Mesenchymal stem cell (in vitro differentiated cells and primary cell): ENCODE measurements around the gene METTL9.
"Not testable (repeated sequence)": the region's sequence is repeated elsewhere in the genome, so short reads cannot be mapped to it uniquely, and the experiment has no call there.

Experiments
- DNase-seq: peaks from one replicate; pipeline ENCODE4 v3.0.0-alpha.2; 2013
- H2AFZ ChIP-seq: one replicate; pipeline ENCODE4 v1.6.1; 2013; ENCODE audit warnings: low read depth, mild to moderate bottlenecking, control low read depth, inconsistent platforms, low read length, moderate library complexity
- H2AK5ac ChIP-seq: 2 replicates; pipeline ENCODE4 v1.6.1; 2013; ENCODE audit warnings: low read length, moderate library complexity, mild to moderate bottlenecking, inconsistent platforms; ENCODE audit not compliant: severe bottlenecking
- H2BK120ac ChIP-seq: one replicate; pipeline ENCODE4 v1.6.1; 2013; ENCODE audit warnings: low read depth, mild to moderate bottlenecking, inconsistent platforms, low read length, moderate library complexity
- H2BK12ac ChIP-seq, 2 experiments: one replicate each; pipeline ENCODE4 v1.6.1; 2013; ENCODE audit warnings: inconsistent platforms in 2 of 2, low read length in 2 of 2, mild to moderate bottlenecking in 2 of 2, moderate library complexity in 2 of 2, control low read depth in 1 of 2
- H2BK15ac ChIP-seq: one replicate; pipeline ENCODE4 v1.6.1; 2013; ENCODE audit warnings: mild to moderate bottlenecking, low read depth, inconsistent platforms; ENCODE audit not compliant: poor library complexity, severe bottlenecking
- H2BK5ac ChIP-seq: 2 replicates; pipeline ENCODE4 v1.6.1; 2013; ENCODE audit warnings: low read depth, mild to moderate bottlenecking, low read length, control low read depth, inconsistent platforms; ENCODE audit not compliant: poor library complexity, severe bottlenecking
- H3K14ac ChIP-seq, 2 experiments: one replicate each; pipeline ENCODE4 v1.6.1; 2013; ENCODE audit warnings: inconsistent platforms in 2 of 2, low read length in 2 of 2, control low read depth in 1 of 2, mild to moderate bottlenecking in 1 of 2, moderate library complexity in 1 of 2
- H3K18ac ChIP-seq, 2 experiments: one replicate each; pipeline ENCODE4 v1.6.1; 2013; ENCODE audit warnings: inconsistent platforms in 2 of 2, low read length in 2 of 2, control low read depth in 1 of 2, low read depth in 1 of 2, mild to moderate bottlenecking in 1 of 2
- H3K23ac ChIP-seq, 2 experiments: one replicate each; pipeline ENCODE4 v1.6.1; 2013; ENCODE audit warnings: inconsistent platforms in 2 of 2, low read length in 2 of 2, mild to moderate bottlenecking in 2 of 2, moderate library complexity in 2 of 2, control low read depth in 1 of 2
- H3K27ac ChIP-seq: 2 replicates; pipeline ENCODE4 v1.5.1; 2013; ENCODE audit warnings: mild to moderate bottlenecking, moderate library complexity, low read length, control low read depth, inconsistent platforms; ENCODE audit not compliant: poor library complexity, severe bottlenecking
- H3K27me3 ChIP-seq, 2 experiments: 2 replicates each; pipeline versions ENCODE4 v1.6.1 to v1.7.0; 2013; ENCODE audit warnings: low read length in 2 of 2, mild to moderate bottlenecking in 2 of 2, moderate library complexity in 2 of 2, control low read depth in 1 of 2, inconsistent platforms in 1 of 2; ENCODE audit not compliant: control insufficient read depth in 1 of 2, insufficient read depth in 1 of 2
- H3K36me3 ChIP-seq, 2 experiments: 2 replicates each; pipeline versions ENCODE4 v1.6.1 to v1.7.0; 2013; ENCODE audit warnings: low read length in 2 of 2, control low read depth in 1 of 2, inconsistent platforms in 1 of 2, low read depth in 1 of 2, mild to moderate bottlenecking in 1 of 2; ENCODE audit not compliant: insufficient read depth in 2 of 2, control insufficient read depth in 1 of 2
- H3K4ac ChIP-seq, 2 experiments: one replicate each; pipeline ENCODE4 v1.6.1; 2013; ENCODE audit warnings: inconsistent platforms in 2 of 2, low read length in 2 of 2, mild to moderate bottlenecking in 2 of 2, moderate library complexity in 2 of 2, control low read depth in 1 of 2, low read depth in 1 of 2
- H3K4me1 ChIP-seq: 2 replicates; pipeline ENCODE4 v1.6.1; 2013; ENCODE audit warnings: low read depth, low read length, control low read depth; ENCODE audit not compliant: control insufficient read depth, insufficient read depth
- H3K4me2 ChIP-seq: 2 replicates; pipeline ENCODE4 v1.6.1; 2013; ENCODE audit warnings: low read length, mild to moderate bottlenecking, inconsistent platforms; ENCODE audit not compliant: poor library complexity, severe bottlenecking
- H3K4me3 ChIP-seq, 2 experiments: 2 replicates each; pipeline versions ENCODE4 v1.5.1 to v1.7.0; 2013; ENCODE audit warnings: low read length in 2 of 2, mild to moderate bottlenecking in 2 of 2, control low read depth in 1 of 2, low read depth in 1 of 2; ENCODE audit not compliant: insufficient read depth in 1 of 2
- H3K79me1 ChIP-seq: replicated peaks from 2 replicates; pipeline ENCODE4 v1.6.1; 2013; ENCODE audit warnings: mild to moderate bottlenecking, control low read depth, low read length, inconsistent platforms; ENCODE audit not compliant: poor library complexity, severe bottlenecking
- H3K9ac ChIP-seq: 2 replicates; pipeline ENCODE4 v1.7.0; 2013; ENCODE audit warnings: mild to moderate bottlenecking, low read length, moderate library complexity
- H3K9me3 ChIP-seq: 2 replicates; pipeline ENCODE4 v1.7.0; 2013; ENCODE audit warnings: mild to moderate bottlenecking, low read length; ENCODE audit not compliant: control insufficient read depth
- H4K8ac ChIP-seq: one replicate; pipeline ENCODE4 v1.6.1; 2013; ENCODE audit warnings: inconsistent platforms, mild to moderate bottlenecking, low read length, moderate library complexity
- H4K91ac ChIP-seq: one replicate; pipeline ENCODE4 v1.6.1; 2013; ENCODE audit warnings: mild to moderate bottlenecking, low read length, inconsistent platforms
- WGBS: methylation state at CpG from one replicate; pipeline ENCODE4 v1.1.7; 2013; ENCODE audit warnings: mixed read lengths; 5-methylcytosine and 5-hydroxymethylcytosine counted together

METTL9 gene

GRCh38 chr16:21674456-21674855 lies 75.1 kb downstream of the METTL9 start:
- not testable (repeated sequence) for H3K27ac ChIP-seq, H2AFZ ChIP-seq, H3K9me3 ChIP-seq, H3K18ac ChIP-seq, H3K14ac ChIP-seq, H3K9ac ChIP-seq, H2BK15ac ChIP-seq, H4K8ac ChIP-seq, H3K4me1 ChIP-seq, H2BK120ac ChIP-seq, H3K4me2 ChIP-seq, H2BK5ac ChIP-seq, H2BK12ac ChIP-seq, DNase-seq, H4K91ac ChIP-seq, H3K4ac ChIP-seq, H3K79me1 ChIP-seq, H2AK5ac ChIP-seq, H3K4me3 ChIP-seq, H3K23ac ChIP-seq, H3K36me3 ChIP-seq
- 89% methylated on average over 3 of the region's 4 CpGs for WGBS
- H3K27me3 ChIP-seq: peaks cover 6 to 22% of the 10 kb centered on the region in 2 experiments

- H3K36me3 ChIP-seq, H2AFZ ChIP-seq: not testable (repeated sequence)
- 90% methylated on average over 5 of the region's 5 CpGs for WGBS
Observed at GRCh38 chr16:21680714-21681113, 81.3 kb downstream of the METTL9 start.

GRCh38 chr16:21683184-21683583 lies 83.8 kb downstream of the METTL9 start:
- peaks cover 8 to 30% of the 10 kb centered on the region in 2 experiments for H3K27me3 ChIP-seq
- no peak overlapping the region for H3K18ac ChIP-seq
- H2AK5ac ChIP-seq: no peak overlapping the region
- no peaks in the 10 kb centered on the region for H3K9me3 ChIP-seq
- no peak overlapping the region for H3K23ac ChIP-seq
- no peak overlapping the region for H3K14ac ChIP-seq
- no peaks in the 10 kb centered on the region for H3K36me3 ChIP-seq
- H3K4ac ChIP-seq: no peak overlapping the region
- no peak overlapping the region for H4K91ac ChIP-seq
- H3K79me1 ChIP-seq: no peaks in the 10 kb centered on the region
- H3K9ac ChIP-seq: no peak overlapping the region
- no peak overlapping the region for H2AFZ ChIP-seq
- H3K4me1 ChIP-seq: no peaks in the 10 kb centered on the region
- no peak overlapping the region for H2BK5ac ChIP-seq
- no CpG with 5 or more reads among the region's 3 CpGs for WGBS
- no peak overlapping the region for H3K4me3 ChIP-seq
- no peak overlapping the region for H2BK12ac ChIP-seq
- no peak for DNase-seq
- no peak overlapping the region for H2BK15ac ChIP-seq
- H4K8ac ChIP-seq: no peak overlapping the region
- no peak overlapping the region for H2BK120ac ChIP-seq
- H3K4me2 ChIP-seq: no peak overlapping the region
- no peak overlapping the region for H3K27ac ChIP-seq

More at GRCh38 chr16:21680714-21681113, 81.3 kb downstream of the METTL9 start:
- not testable (repeated sequence) for H4K8ac ChIP-seq, H2BK5ac ChIP-seq, H3K4me3 ChIP-seq, H2BK12ac ChIP-seq, H3K9ac ChIP-seq, H2AK5ac ChIP-seq, H3K27ac ChIP-seq, H3K4me2 ChIP-seq, H4K91ac ChIP-seq, H3K79me1 ChIP-seq, H3K4ac ChIP-seq, H3K14ac ChIP-seq, H3K4me1 ChIP-seq, DNase-seq, H2BK120ac ChIP-seq, H2BK15ac ChIP-seq, H3K18ac ChIP-seq, H3K23ac ChIP-seq, H3K9me3 ChIP-seq
- H3K27me3 ChIP-seq: peaks cover 10 to 31% of the 10 kb centered on the region in 2 experiments

- H3K27ac ChIP-seq: no peak overlapping the region
- no peaks in the 10 kb centered on the region for H3K4me1 ChIP-seq
- H4K91ac ChIP-seq: no peak overlapping the region
- 40% methylated on average over 6 of the region's 6 CpGs for WGBS
- H2BK15ac ChIP-seq: no peak overlapping the region
- H2BK12ac ChIP-seq: no peak overlapping the region
- no peak overlapping the region for H2AK5ac ChIP-seq
- peaks cover 14 to 34% of the 10 kb centered on the region in 2 experiments for H3K27me3 ChIP-seq
- H2AFZ ChIP-seq: no peak overlapping the region
- H3K4me2 ChIP-seq: no peak overlapping the region
- H3K4me3 ChIP-seq: no peak overlapping the region
- no peaks in the 10 kb centered on the region for H3K79me1 ChIP-seq
- no peaks in the 10 kb centered on the region for H3K36me3 ChIP-seq
- H3K9me3 ChIP-seq: peaks cover 8% of the 10 kb centered on the region
- H3K23ac ChIP-seq: peak overlapping the region in 1 of 2 experiments; percentile 72
- H3K18ac ChIP-seq: no peak overlapping the region
- no peak overlapping the region for H3K9ac ChIP-seq
- H2BK5ac ChIP-seq: no peak overlapping the region
- H2BK120ac ChIP-seq: no peak overlapping the region
- H4K8ac ChIP-seq: no peak overlapping the region
- H3K4ac ChIP-seq: no peak overlapping the region
- no peak for DNase-seq
- no peak overlapping the region for H3K14ac ChIP-seq
Observed at GRCh38 chr16:21684199-21684598, 84.8 kb downstream of the METTL9 start.
